Activated B cell treated with CpG ODN at 0.5 μM for 24 hours (primary cell): ENCODE measurements around the gene ZNF672. TPM values are rescaled to one million over a fixed set of nuclear protein-coding genes. Genes with fewer than 3 reads are reported as not detected.
"Not testable (repeated sequence)": the region's sequence is repeated elsewhere in the genome, so short reads cannot be mapped to it uniquely, and the experiment has no call there.

Source experiments
- ATAC-seq: fragments of 200-7000 bp; cut with Tn5 transposase; one replicate; pipeline ENCODE4 v1.10.0; 2021; ENCODE audit warnings: low read depth, mild to moderate bottlenecking, moderate library complexity
- CTCF ChIA-PET: fragments of 350-600 bp; sonication (Branson Sonifier 250); formaldehyde crosslinking; loops from one replicate; lab custom pipeline; 2021; ENCODE audit warnings: antibody characterized with exemption; lab: Charles Lee
- POLR2A ChIA-PET: fragments of 350-600 bp; sonication (Branson Sonifier 250); formaldehyde crosslinking; loops from one replicate; lab custom pipeline; 2021; ENCODE audit warnings: antibody characterized with exemption; lab: Charles Lee
- DNase-seq: peaks from one replicate; pipeline ENCODE4 v3.0.0; 2022
- H3K27ac Mint-ChIP-seq: one replicate; pipeline ENCODE4 v1.8.0; 2020; ENCODE audit warnings: mixed read lengths
- H3K27me3 Mint-ChIP-seq: one replicate; pipeline ENCODE4 v1.8.0; 2021; ENCODE audit warnings: mixed read lengths
- H3K36me3 Mint-ChIP-seq: one replicate; pipeline ENCODE4 v1.8.0; 2021; ENCODE audit warnings: low read depth, mixed read lengths
- H3K4me1 Mint-ChIP-seq: one replicate; pipeline ENCODE4 v1.8.0; 2021; ENCODE audit warnings: mixed read lengths
- H3K4me3 Mint-ChIP-seq: one replicate; pipeline ENCODE4 v1.8.0; 2020; ENCODE audit warnings: mild to moderate bottlenecking, mixed read lengths
- H3K9me3 Mint-ChIP-seq: one replicate; pipeline ENCODE4 v1.8.0; 2020; ENCODE audit warnings: mixed read lengths
- CTCF ChIP-seq: fragments of 200-600 bp; IDR thresholded peaks from one replicate; pipeline ENCODE4 v1.8.0; 2022; ENCODE audit warnings: antibody characterized with exemption, mild to moderate bottlenecking
- intact Hi-C: fragments of 100-400 bp; cut with micrococcal nuclease; formaldehyde crosslinking; loops from one replicate; pipeline ENCODE4 v1.15.1; 2024
- total RNA-seq: library from RNA; stranded (reverse); gene quantifications from 2 replicates; pipeline ENCODE4 v1.2.3, GENCODE V29; 2022

ZNF672 gene
- 47.0 and 52.2 TPM in 2 replicates for total RNA-seq

- peak; percentile 83 for ATAC-seq
- peak within 1 kb of the TSS; percentile 98 for H3K27ac Mint-ChIP-seq
- no peak for TF ChIP-seq CTCF
- peaks cover 39% of the 10 kb centered on the region for H3K4me1 Mint-ChIP-seq
- H3K27me3 Mint-ChIP-seq, result no peaks in the 10 kb centered on the region
- no peaks in the 10 kb centered on the region for H3K9me3 Mint-ChIP-seq
- CTCF ChIA-PET, result interaction anchor here (1.4 to 3.3 kb wide), 3 partner anchors 9 to 21 kb away, joined by 5 to 29 read pairs (median 12); partner anchors contain the start of genes SH3BP5L and ZNF692
- peaks cover 12% of the 10 kb centered on the region for H3K36me3 Mint-ChIP-seq
- POLR2A ChIA-PET, result interaction anchor here (0.5 to 4.6 kb wide), 14 partner anchors 11 to 149 kb away, joined by 3 to 250 read pairs (median 9); partner anchors contain the start of genes PGBD2, SH3BP5L and ZNF692
- H3K4me3 Mint-ChIP-seq, result no peak within 1 kb of the TSS
- DNase-seq, result peak; percentile 89
- intact Hi-C loops, result loop anchor here (1.0 kb wide), 2 partner anchors 12 to 21 kb away; partner anchors contain the start of gene ZNF692
Measured at GRCh38 chr1:248837781-248838356, at the start of gene ZNF672. TSS of gene ZNF672 (plus strand) at chr1:248838224. CDS start at chr1:248847275, 9,051 bp downstream.

GRCh38 chr1:248788327-248788726, 49.7 kb upstream of the ZNF672 start:
- Mint-ChIP-seq H3K36me3 (no peaks in the 10 kb centered on the region), H3K4me1 (peaks cover 61% of the 10 kb centered on the region), H3K27ac (no peak overlapping the region), H3K4me3 (no peak overlapping the region), H3K27me3 (no peaks in the 10 kb centered on the region), H3K9me3 (no peaks in the 10 kb centered on the region)
- intact Hi-C loops, result no loop called here
- DNase-seq (no peak), ATAC-seq (no peak)
- TF ChIP-seq CTCF, result no peak
- CTCF ChIA-PET, result no interaction called here
- POLR2A ChIA-PET, result no interaction called here

- POLR2A ChIA-PET, ATAC-seq, CTCF ChIA-PET: not testable (repeated sequence)
Measured at GRCh38 chr1:248789337-248789736, 48.7 kb upstream of the ZNF672 start.

GRCh38 chr1:248790456-248790855, 47.6 kb upstream of the ZNF672 start:
- DNase-seq, result no peak
- CTCF ChIA-PET, result interaction anchor here (0.6 to 1.0 kb wide), 3 partner anchors 16 to 87 kb away, joined by 3 to 4 read pairs (median 3); no protein-coding TSS in a partner anchor

More at GRCh38 chr1:248789337-248789736, 48.7 kb upstream of the ZNF672 start:
- H3K4me1 Mint-ChIP-seq, result peaks cover 65% of the 10 kb centered on the region
- H3K27me3 Mint-ChIP-seq, DNase-seq, H3K4me3 Mint-ChIP-seq, H3K9me3 Mint-ChIP-seq, H3K27ac Mint-ChIP-seq, intact Hi-C loops, H3K36me3 Mint-ChIP-seq: not testable (repeated sequence)

GRCh38 chr1:248791010-248791409, 47.0 kb upstream of the ZNF672 start:
- CTCF ChIA-PET, result interaction anchor here (0.6 to 2.8 kb wide), 2 partner anchors 14 to 50 kb away, joined by 3 to 20 read pairs; no protein-coding TSS in a partner anchor
- Mint-ChIP-seq H3K9me3 (peaks cover 9% of the 10 kb centered on the region), H3K27me3 (no peaks in the 10 kb centered on the region), H3K4me3 (no peak overlapping the region), H3K4me1 (peaks cover 58% of the 10 kb centered on the region), H3K36me3 (peaks cover 11% of the 10 kb centered on the region), H3K27ac (peak overlapping the region; percentile 93)
- no peak for TF ChIP-seq CTCF
- intact Hi-C loops, result loop anchor here (5.0 kb wide), 1 partner anchor 39 kb away; no protein-coding TSS in a partner anchor
- ATAC-seq (no peak), DNase-seq (no peak)
- POLR2A ChIA-PET, result interaction anchor here (3.0 kb wide), 1 partner anchor 14 kb away, joined by 22 read pairs; no protein-coding TSS in a partner anchor

More at GRCh38 chr1:248790456-248790855, 47.6 kb upstream of the ZNF672 start:
- H3K4me3 Mint-ChIP-seq, result no peak overlapping the region
- intact Hi-C loops, result loop anchor here (5.0 kb wide), 1 partner anchor 38 kb away; no protein-coding TSS in a partner anchor
- peak overlapping the region; percentile 47 for H3K27ac Mint-ChIP-seq
- peaks cover 8% of the 10 kb centered on the region for H3K36me3 Mint-ChIP-seq
- peaks cover 63% of the 10 kb centered on the region for H3K4me1 Mint-ChIP-seq
- POLR2A ChIA-PET, result interaction anchor here (3.0 kb wide), 1 partner anchor 14 kb away, joined by 22 read pairs; no protein-coding TSS in a partner anchor
- ATAC-seq, result no peak
- H3K27me3 Mint-ChIP-seq, result no peaks in the 10 kb centered on the region
- no peak for TF ChIP-seq CTCF
- peaks cover 6% of the 10 kb centered on the region for H3K9me3 Mint-ChIP-seq
